Measurements from ENCODE around the gene UBE2J1.

GRCh38 chr6:89398762-89399525 is 46.4 kb upstream of the UBE2J1 start:
- no peak for TF ChIP-seq CTCF (IDR thresholded peaks at IDR 0.05)
- TF ChIP-seq ELK1 (IDR thresholded peaks at IDR 0.05; ENCODE audit: low read depth, low read length), result no peak
